Measurements from ENCODE around the gene WFDC11. TPM values are rescaled to one million over a fixed set of nuclear protein-coding genes. Genes with fewer than 3 reads are reported as not detected.
A peak's percentile ranks its signal among the peaks of the same experiment; 100 is the strongest.

Gene WFDC11
- total RNA-seq, 1 donor from 2014 or later = not detected

- Mint-ChIP-seq H3K9me3 (ENCODE audit: low read depth) (no peaks in the 10 kb centered on the region), H3K36me3 (ENCODE audit: insufficient read depth) (no peaks in the 10 kb centered on the region), H3K4me3 (ENCODE audit: low read depth) (no peak overlapping the region), H3K4me1 (ENCODE audit: low read depth) (peaks cover 12% of the 10 kb centered on the region), H3K27ac (peak overlapping the region; percentile 49), H3K27me3 (no peaks in the 10 kb centered on the region)
- no peak for TF ChIP-seq CTCF (IDR thresholded peaks at IDR 0.05; ENCODE audit: unreplicated experiment)
- DNase-seq (ENCODE audit: low spot score, unreplicated experiment) = no peak
Measured at GRCh38 chr20:45617591-45617990, 52.4 kb downstream of the WFDC11 start.

- Mint-ChIP-seq H3K27ac (no peak overlapping the region), H3K27me3 (no peaks in the 10 kb centered on the region), H3K4me1 (ENCODE audit: low read depth) (no peaks in the 10 kb centered on the region), H3K36me3 (ENCODE audit: insufficient read depth) (no peaks in the 10 kb centered on the region), H3K4me3 (ENCODE audit: low read depth) (no peak overlapping the region), H3K9me3 (ENCODE audit: low read depth) (peaks cover 5% of the 10 kb centered on the region)
- no peak for TF ChIP-seq CTCF (IDR thresholded peaks at IDR 0.05; ENCODE audit: unreplicated experiment)
- DNase-seq (ENCODE audit: low spot score, unreplicated experiment) = no peak
Measured at GRCh38 chr20:45612314-45612713, 57.7 kb downstream of the WFDC11 start.

GRCh38 chr20:45611054-45611453 is 59.0 kb downstream of the WFDC11 start:
- no peak overlapping the region for H3K27ac Mint-ChIP-seq
- no peak overlapping the region for H3K4me3 Mint-ChIP-seq (ENCODE audit: low read depth)
- DNase-seq (ENCODE audit: low spot score, unreplicated experiment) = no peak
- no peak for TF ChIP-seq CTCF (IDR thresholded peaks at IDR 0.05; ENCODE audit: unreplicated experiment)
- H3K9me3 Mint-ChIP-seq (ENCODE audit: low read depth) = peaks cover 11% of the 10 kb centered on the region
- H3K4me1 Mint-ChIP-seq (ENCODE audit: low read depth) = no peaks in the 10 kb centered on the region
- no peaks in the 10 kb centered on the region for H3K36me3 Mint-ChIP-seq (ENCODE audit: insufficient read depth)
- H3K27me3 Mint-ChIP-seq = no peaks in the 10 kb centered on the region

- Mint-ChIP-seq H3K4me1 (ENCODE audit: low read depth) (no peaks in the 10 kb centered on the region), H3K27ac (no peak overlapping the region), H3K27me3 (no peaks in the 10 kb centered on the region), H3K4me3 (ENCODE audit: low read depth) (no peak overlapping the region), H3K9me3 (ENCODE audit: low read depth) (peaks cover 17% of the 10 kb centered on the region), H3K36me3 (ENCODE audit: insufficient read depth) (no peaks in the 10 kb centered on the region)
- no peak for TF ChIP-seq CTCF (IDR thresholded peaks at IDR 0.05; ENCODE audit: unreplicated experiment)
- DNase-seq (ENCODE audit: low spot score, unreplicated experiment) = no peak
Measured at GRCh38 chr20:45607810-45608209, 62.2 kb downstream of the WFDC11 start.

Small RNA genes lying within 50 kb of the gene (microRNA-seq; reads per million reads assigned to microRNA genes)
- not detected for gene MIR3617 (ENCODE audit: borderline number of aligned reads, unreplicated experiment)

Other genes starting within 250 kb of the WFDC11 start
- gene WFDC2, start 200.5 kb downstream of the WFDC11 start, total RNA-seq = 161 and 188 TPM in 2 replicates
- gene SPINT3, start 154.6 kb downstream of the WFDC11 start, total RNA-seq = not detected in 2 replicates
- not detected in 2 replicates for gene WFDC6, start 130.8 kb downstream of the WFDC11 start, total RNA-seq
- not detected in 2 replicates for gene EPPIN, start 122.8 kb downstream of the WFDC11 start, total RNA-seq
- not detected in 2 replicates for gene WFDC8, start 91.0 kb downstream of the WFDC11 start, total RNA-seq
- not detected in 2 replicates for gene WFDC10A, start 40.5 kb downstream of the WFDC11 start, total RNA-seq
- not detected in 2 replicates for gene WFDC9, start 39.0 kb downstream of the WFDC11 start, total RNA-seq
- gene WFDC13, start 31.8 kb upstream of the WFDC11 start, total RNA-seq = not detected in 2 replicates
- gene WFDC10B, start 34.8 kb upstream of the WFDC11 start, total RNA-seq = not detected in 2 replicates
- gene SPINT4, start 52.1 kb upstream of the WFDC11 start, total RNA-seq = not detected in 2 replicates
- gene WFDC3, start 121.6 kb upstream of the WFDC11 start, total RNA-seq = 0.62 and 0.84 TPM in 2 replicates
- 29.3 and 33.4 TPM in 2 replicates for gene DNTTIP1, start 121.7 kb upstream of the WFDC11 start, total RNA-seq
- gene UBE2C, start 142.4 kb upstream of the WFDC11 start, total RNA-seq = 63.9 and 69.0 TPM in 2 replicates
- 0.67 TPM in 1 of 2 replicates, not detected in the other for gene TNNC2, start 157.1 kb upstream of the WFDC11 start, total RNA-seq
- gene SNX21, start 163.6 kb upstream of the WFDC11 start, total RNA-seq = 12.2 and 13.1 TPM in 2 replicates
- gene ACOT8, start 187.2 kb upstream of the WFDC11 start, total RNA-seq = 23.0 and 23.2 TPM in 2 replicates
- 7.6 and 7.9 TPM in 2 replicates for gene ZSWIM3, start 187.4 kb upstream of the WFDC11 start, total RNA-seq
- 13.3 and 15.1 TPM in 2 replicates for gene ZSWIM1, start 211.0 kb upstream of the WFDC11 start, total RNA-seq
- gene SPATA25, start 217.4 kb upstream of the WFDC11 start, total RNA-seq = 3.6 and 4.2 TPM in 2 replicates
- gene NEURL2, start 221.0 kb upstream of the WFDC11 start, total RNA-seq = 6.3 and 8.4 TPM in 2 replicates
- gene CTSA, start 221.1 kb upstream of the WFDC11 start, total RNA-seq = 91.3 and 92.1 TPM in 2 replicates
- gene PLTP, start 241.9 kb upstream of the WFDC11 start, total RNA-seq = 28.6 and 29.6 TPM in 2 replicates